ENCODE data around the gene SLC5A10. TPM values are rescaled to one million over a fixed set of nuclear protein-coding genes. Genes with fewer than 3 reads are reported as not detected.

Gene SLC5A10
- total and polyA plus RNA-seq, 7 donors = 0.19 TPM; not detected in 6

- WGBS, 2 donors = 65 to 76% methylated on average over 16 of the region's 16 CpGs
- TF ChIP-seq EP300 (IDR thresholded peaks at IDR 0.05) (no peak), CTCF (IDR thresholded peaks at IDR 0.05) (no peak), POLR2A (IDR thresholded peaks at IDR 0.05) (no peak), POLR2AphosphoS5 (IDR thresholded peaks at IDR 0.05) (no peak)
- H3K36me3 ChIP-seq = no peaks in the 10 kb centered on the region
- H3K4me1 ChIP-seq = no peaks in the 10 kb centered on the region
- no peak for DNase-seq
- peaks cover 0 to 4% (median 2%) of the 10 kb centered on the region in 4 donors for H3K9me3 ChIP-seq
- no peaks in the 10 kb centered on the region for H3K27me3 ChIP-seq
- intact Hi-C loops (cut with DNase I) = no loop called here
- H3K4me3 ChIP-seq = no peak overlapping the region
- H3K27ac ChIP-seq = no peak overlapping the region
Observed at GRCh38 chr17:18993905-18994526, 42.1 kb downstream of the SLC5A10 start.

GRCh38 chr17:18994631-18995030 is 42.7 kb downstream of the SLC5A10 start:
- WGBS, 2 donors = 33 to 46% methylated on average over 1 of the region's 1 CpG
- no peak for DNase-seq
- H3K27ac ChIP-seq = no peak overlapping the region
- H3K9me3 ChIP-seq = peaks cover 0 to 4% (median 2%) of the 10 kb centered on the region in 4 donors
- intact Hi-C loops (cut with DNase I) = no loop called here
- H3K27me3 ChIP-seq = no peaks in the 10 kb centered on the region
- no peaks in the 10 kb centered on the region for H3K36me3 ChIP-seq
- no peak for TF ChIP-seq POLR2AphosphoS5 (IDR thresholded peaks at IDR 0.05)
- no peak for TF ChIP-seq POLR2A (IDR thresholded peaks at IDR 0.05)
- no peak for TF ChIP-seq CTCF (IDR thresholded peaks at IDR 0.05)
- TF ChIP-seq EP300 (IDR thresholded peaks at IDR 0.05) = no peak
- H3K4me1 ChIP-seq = no peaks in the 10 kb centered on the region
- H3K4me3 ChIP-seq = no peak overlapping the region

- TF ChIP-seq POLR2A (IDR thresholded peaks at IDR 0.05) = no peak
- no peak for TF ChIP-seq POLR2AphosphoS5 (IDR thresholded peaks at IDR 0.05)
- TF ChIP-seq EP300 (IDR thresholded peaks at IDR 0.05) = no peak
- no peak for TF ChIP-seq CTCF (IDR thresholded peaks at IDR 0.05)
- Histone ChIP-seq H3K4me1 (no peaks in the 10 kb centered on the region), H3K4me3 (no peak overlapping the region)
Observed at GRCh38 chr17:18995220-18995619, 43.3 kb downstream of the SLC5A10 start.

GRCh38 chr17:18996458-18996857 is 44.5 kb downstream of the SLC5A10 start:
- no peak for DNase-seq
- no peaks in the 10 kb centered on the region for H3K36me3 ChIP-seq
- H3K4me3 ChIP-seq = no peak overlapping the region
- H3K4me1 ChIP-seq = no peaks in the 10 kb centered on the region
- H3K9me3 ChIP-seq = peaks cover 0 to 4% (median 2%) of the 10 kb centered on the region in 4 donors
- intact Hi-C loops (cut with DNase I) = no loop called here
- no peak overlapping the region for H3K27ac ChIP-seq
- 71 to 92% methylated on average over 2 of the region's 2 CpGs for WGBS, 2 donors
- TF ChIP-seq POLR2AphosphoS5 (IDR thresholded peaks at IDR 0.05) (no peak), EP300 (IDR thresholded peaks at IDR 0.05) (no peak), POLR2A (IDR thresholded peaks at IDR 0.05) (no peak), CTCF (IDR thresholded peaks at IDR 0.05) (no peak)
- H3K27me3 ChIP-seq = no peaks in the 10 kb centered on the region

More at GRCh38 chr17:18995220-18995619, 43.3 kb downstream of the SLC5A10 start:
- Histone ChIP-seq H3K9me3 (peaks cover 0 to 4% (median 2%) of the 10 kb centered on the region in 4 donors), H3K27me3 (no peaks in the 10 kb centered on the region), H3K36me3 (no peaks in the 10 kb centered on the region), H3K27ac (no peak overlapping the region)
- intact Hi-C loops (cut with DNase I) = no loop called here
- 92 to 97% methylated on average over 3 of the region's 3 CpGs for WGBS, 2 donors
- no peak for DNase-seq
